H1 (cell line): ENCODE data around the gene CD44. TPM values are rescaled to one million over a fixed set of nuclear protein-coding genes. Genes with fewer than 3 reads are reported as not detected.

Experiments used
- CTCF ChIA-PET: fragments of 300-600 bp; sonication (Branson Sonifier 250); formaldehyde crosslinking; loops from one replicate; lab custom pipeline; 2021; ENCODE audit not compliant: partially characterized antibody; lab: Charles Lee
- POLR2A ChIA-PET: fragments of 300-600 bp; sonication (Branson Sonifier 250); formaldehyde crosslinking; loops from one replicate; lab custom pipeline; 2021; ENCODE audit warnings: inconsistent platforms; ENCODE audit not compliant: partially characterized antibody; lab: Charles Lee
- DNase-seq, 2 experiments: peaks; one replicate each; pipeline versions ENCODE4 v3.0.0 to v3.0.0-alpha.2; 2010 to 2022; ENCODE audit warnings: low spot score in 2 of 2, low read depth in 1 of 2, mixed read lengths in 1 of 2
- FAIRE-seq: peaks from 2 replicates; lab custom pipeline; 2011; peaks lifted over from hg19 to GRCh38; lab: Jason Lieb, UNC
- H2AFZ ChIP-seq: 2 replicates; pipeline ENCODE4 v1.8.1; 2012; ENCODE audit warnings: low read length, inconsistent platforms
- H2AK5ac ChIP-seq: 2 replicates; pipeline ENCODE4 v1.6.1; 2013; ENCODE audit warnings: low read depth, low read length
- H2BK120ac ChIP-seq: replicated peaks from 2 replicates; pipeline ENCODE3; 2013; ENCODE audit warnings: low read depth, low read length, inconsistent platforms
- H2BK12ac ChIP-seq: 2 replicates; pipeline ENCODE4 v1.6.1; 2013; ENCODE audit warnings: low read depth, low read length
- H2BK15ac ChIP-seq: 2 replicates; pipeline ENCODE4 v1.6.1; 2013; ENCODE audit warnings: low read length
- H2BK20ac ChIP-seq: 2 replicates; pipeline ENCODE4 v1.6.1; 2013; ENCODE audit warnings: low read length
- H2BK5ac ChIP-seq: 2 replicates; pipeline ENCODE4 v1.6.1; 2013; ENCODE audit warnings: low read depth, low read length
- H3K14ac ChIP-seq: 2 replicates; pipeline ENCODE4 v1.6.1; 2013; ENCODE audit warnings: inconsistent platforms; ENCODE audit not compliant: insufficient read length
- H3K18ac ChIP-seq: 2 replicates; pipeline ENCODE4 v1.6.1; 2013; ENCODE audit warnings: low read length; ENCODE audit errors: extremely low read depth
- H3K23ac ChIP-seq: 2 replicates; pipeline ENCODE4 v1.6.1; 2013; ENCODE audit warnings: inconsistent platforms; ENCODE audit not compliant: insufficient read length
- H3K23me2 ChIP-seq: 2 replicates; pipeline ENCODE4 v1.6.1; 2013; ENCODE audit warnings: low read depth, low read length
- H3K27ac ChIP-seq: 2 replicates; pipeline ENCODE4 v1.6.1; 2011; ENCODE audit warnings: low read depth, low read length, inconsistent platforms
- H3K27me3 ChIP-seq, 4 experiments: replicated peaks in 1 of 4; 1 replicate in 1 of 4; 2 replicates in 3 of 4; pipeline versions ENCODE4 v1.6.1 to v1.8.1; 2011 to 2013; ENCODE audit warnings: low read length in 3 of 4, mild to moderate bottlenecking in 3 of 4, inconsistent platforms in 2 of 4, mixed read lengths in 2 of 4, moderate library complexity in 1 of 4; ENCODE audit not compliant: control insufficient read depth in 3 of 4, insufficient read depth in 3 of 4; ENCODE audit errors: extremely low read depth in 1 of 4
- H3K36me3 ChIP-seq, 4 experiments: 2 replicates each; pipeline versions ENCODE4 v1.6.1 to v1.8.1; 2011 to 2013; ENCODE audit warnings: mild to moderate bottlenecking in 4 of 4, low read length in 3 of 4, moderate library complexity in 2 of 4, control low read depth in 1 of 4, inconsistent platforms in 1 of 4; ENCODE audit not compliant: insufficient read depth in 4 of 4, control insufficient read depth in 2 of 4
- H3K4ac ChIP-seq: replicated peaks from 2 replicates; pipeline ENCODE3; 2013; ENCODE audit warnings: low read length, low read depth, mixed read lengths, inconsistent platforms; ENCODE audit not compliant: insufficient read length
- H3K4me1 ChIP-seq, 4 experiments: replicated peaks in 1 of 4; 1 replicate in 1 of 4; 2 replicates in 3 of 4; pipeline versions ENCODE4 v1.6.1 to v1.8.1; 2011 to 2013; ENCODE audit warnings: low read length in 3 of 4, inconsistent platforms in 2 of 4, mixed read lengths in 1 of 4; ENCODE audit not compliant: insufficient read depth in 4 of 4, control insufficient read depth in 3 of 4
- H3K4me2 ChIP-seq, 2 experiments: 2 replicates each; pipeline versions ENCODE4 v1.6.1 to v1.8.1; 2011 to 2013; ENCODE audit warnings: low read depth in 2 of 2, low read length in 2 of 2, control low read depth in 1 of 2, inconsistent platforms in 1 of 2, mild to moderate bottlenecking in 1 of 2; ENCODE audit not compliant: insufficient read depth in 1 of 2
- H3K4me3 ChIP-seq, 4 experiments: fragments of 200-600, 300-600 bp in 1 of 4; sonication (generic), shearing (Covaris generic), sonication (Bioruptor Twin) in 1 of 4; 2 replicates each; pipeline versions ENCODE4 v1.5.1 to v1.8.1; 2011 to 2016; ENCODE audit warnings: low read length in 4 of 4, low read depth in 3 of 4, control low read depth in 2 of 4, inconsistent platforms in 2 of 4, mild to moderate bottlenecking in 2 of 4, mixed read lengths in 1 of 4, moderate library complexity in 1 of 4; ENCODE audit not compliant: insufficient read depth in 2 of 4; ENCODE audit errors: extremely low read depth in 1 of 4
- H3K56ac ChIP-seq: replicated peaks from 2 replicates; pipeline ENCODE3; 2013; ENCODE audit warnings: low read depth, mild to moderate bottlenecking, mixed read lengths, low read length, inconsistent platforms; ENCODE audit not compliant: insufficient read length
- H3K79me1 ChIP-seq: 2 replicates; pipeline ENCODE4 v1.6.1; 2013; ENCODE audit warnings: low read depth, low read length, control low read depth
- H3K79me2 ChIP-seq, 2 experiments: 2 replicates each; pipeline versions ENCODE4 v1.6.1 to v1.8.1; 2012 to 2013; ENCODE audit warnings: low read length in 2 of 2, mild to moderate bottlenecking in 2 of 2, inconsistent platforms in 1 of 2; ENCODE audit not compliant: insufficient read depth in 2 of 2, control insufficient read depth in 1 of 2
- H3K9ac ChIP-seq, 4 experiments: replicated peaks in 1 of 4; 1 replicate in 1 of 4; 2 replicates in 3 of 4; pipeline versions ENCODE4 v1.6.1 to v1.8.1; 2011 to 2013; ENCODE audit warnings: low read depth in 3 of 4, low read length in 3 of 4, control low read depth in 2 of 4, mild to moderate bottlenecking in 2 of 4, moderate library complexity in 2 of 4, inconsistent platforms in 1 of 4; ENCODE audit errors: extremely low read depth in 1 of 4
- H3K9me3 ChIP-seq, 2 experiments: 2 replicates each; pipeline versions ENCODE4 v1.6.1 to v1.8.1; 2012 to 2013; ENCODE audit warnings: mild to moderate bottlenecking in 2 of 2, moderate library complexity in 2 of 2, control low read depth in 1 of 2, inconsistent platforms in 1 of 2, low read depth in 1 of 2, low read length in 1 of 2, mixed read lengths in 1 of 2; ENCODE audit not compliant: insufficient read depth in 2 of 2
- H4K20me1 ChIP-seq, 2 experiments: replicated peaks in 1 of 2; 2 replicates each; pipeline versions ENCODE3 to v1.8.1; 2011 to 2013; ENCODE audit warnings: inconsistent platforms in 2 of 2, low read length in 2 of 2, mild to moderate bottlenecking in 1 of 2; ENCODE audit not compliant: insufficient read depth in 2 of 2, control insufficient read depth in 1 of 2
- H4K5ac ChIP-seq: 2 replicates; pipeline ENCODE4 v1.6.1; 2013; ENCODE audit warnings: low read length, low read depth, mixed read lengths, inconsistent platforms; ENCODE audit not compliant: insufficient read length
- H4K8ac ChIP-seq: 2 replicates; pipeline ENCODE4 v1.8.0; 2013; ENCODE audit warnings: mild to moderate bottlenecking, moderate library complexity, low read length, inconsistent platforms; ENCODE audit not compliant: insufficient read depth; ENCODE audit errors: extremely low read depth
- H4K91ac ChIP-seq: replicated peaks from 2 replicates; pipeline ENCODE3; 2013; ENCODE audit warnings: low read length, mixed read lengths, inconsistent platforms; ENCODE audit not compliant: insufficient read length
- ASH2L ChIP-seq: fragments of 200-600, 300-600 bp; sonication (generic); IDR thresholded peaks from one replicate; pipeline ENCODE4 v1.7.1; 2017; ENCODE audit warnings: low read length
- ATF2 ChIP-seq: IDR thresholded peaks from 2 replicates; pipeline ENCODE4 v1.6.1; 2012; ENCODE audit warnings: low read length, inconsistent platforms
- BCL11A ChIP-seq, 2 experiments: IDR thresholded peaks; one replicate each; pipeline ENCODE4 v1.6.1; 2011; ENCODE audit warnings: low read depth in 2 of 2, low read length in 2 of 2, mild to moderate bottlenecking in 2 of 2
- BRCA1 ChIP-seq: IDR thresholded peaks from 2 replicates; pipeline ENCODE4 v1.6.1; 2012; ENCODE audit warnings: low read depth, low read length, improper control_type of control experiment
- CREB1 ChIP-seq: IDR thresholded peaks from 2 replicates; pipeline ENCODE4 v1.6.1; 2012; ENCODE audit warnings: inconsistent platforms
- HDAC2 ChIP-seq, 2 experiments: fragments of 300-600 bp in 1 of 2; sonication (generic) in 1 of 2; IDR thresholded peaks; 2 replicates each; pipeline ENCODE4 v1.6.1; 2011 to 2012; ENCODE audit warnings: low read depth in 2 of 2, low read length in 2 of 2, mild to moderate bottlenecking in 2 of 2, moderate library complexity in 2 of 2, borderline replicate concordance in 1 of 2, inconsistent platforms in 1 of 2
- SIX5 ChIP-seq: IDR thresholded peaks from 2 replicates; pipeline ENCODE4 v1.6.1; 2011; ENCODE audit warnings: mild to moderate bottlenecking, low read depth, low read length
- SP2 ChIP-seq: IDR thresholded peaks from 2 replicates; pipeline ENCODE4 v1.6.1; 2012; ENCODE audit warnings: mild to moderate bottlenecking, low read length, inconsistent platforms
- TCF12 ChIP-seq: IDR thresholded peaks from 2 replicates; pipeline ENCODE4 v1.6.1; 2011; ENCODE audit warnings: low read depth, mild to moderate bottlenecking, low read length
- WGBS, 2 experiments: shearing (Covaris generic) in 1 of 2; methylation state at CpG; one replicate each; pipeline versions ENCODE4 v1.1.6 to v1.1.7; 2013 to 2015; ENCODE audit warnings: low lambda C conversion rate in 2 of 2, mixed read lengths in 2 of 2, inconsistent platforms in 1 of 2, low coverage in 1 of 2, missing lambda C conversion rate in 1 of 2; ENCODE audit not compliant: insufficient replicate concordance in 2 of 2, insufficient coverage in 1 of 2, insufficient read length in 1 of 2; ENCODE audit errors: extremely low coverage in 1 of 2, missing lambda C conversion rate in 1 of 2; 5-methylcytosine and 5-hydroxymethylcytosine counted together
- polyA plus RNA-seq, 7 experiments: library from polyadenylated mRNA; depleted of rRNA in 3 of 7; stranded (reverse) in 5 of 7; unstranded in 2 of 7; fragments of >200 nt in 5 of 7; fragments of 200-250 nt in 2 of 7; gene quantifications; 1 replicate in 5 of 7; 2 replicates in 1 of 7; 4 replicates in 1 of 7; pipeline versions ENCODE4 v1.2.1 to v1.2.3, GENCODE V29; 2011 to 2013; ENCODE audit warnings: missing spikeins in 2 of 7, mixed read lengths in 2 of 7
- total RNA-seq: library from RNA; stranded (reverse); fragmentation: NEBNext Ultra II Directional; extraction: Animal tissue kit (Norgen Biotek cat#: 25700); gene quantifications from 2 replicates; pipeline ENCODE4 v1.2.1, GENCODE V29; 2021

Gene CD44
- total and polyA plus RNA-seq, 2 of the 8 experiments (the other 6 are each of a cell fraction or from before 2014, with no cell fraction given): 11.8 to 13.7 TPM

- Histone ChIP-seq H2BK5ac (no peak overlapping the region), H3K23me2 (no peaks in the 10 kb centered on the region), H3K4me2 (no peak overlapping the region), H4K20me1 (no peaks in the 10 kb centered on the region), H3K27me3 (no peaks in the 10 kb centered on the region; a peak in 2 of 7 replicates), H3K36me3 (no peaks in the 10 kb centered on the region), H3K23ac (no peak overlapping the region), H4K5ac (no peak overlapping the region), H2BK20ac (no peak overlapping the region), H3K14ac (no peak overlapping the region), H3K4ac (no peak overlapping the region), H3K56ac (no peak overlapping the region), H2AK5ac (no peak overlapping the region), H3K9me3 (no peaks in the 10 kb centered on the region), H3K79me2 (no peaks in the 10 kb centered on the region), H3K27ac (no peak overlapping the region), H3K79me1 (no peaks in the 10 kb centered on the region), H2BK120ac (no peak overlapping the region), H2BK12ac (no peak overlapping the region), H4K8ac (no peak overlapping the region), H4K91ac (no peak overlapping the region), H3K4me1 (peaks cover 0 to 2% (median 2%) of the 10 kb centered on the region in 4 experiments; a peak in 4 of 7 replicates), H3K9ac (no peak overlapping the region), H3K18ac (no peak overlapping the region), H2AFZ (no peak overlapping the region), H3K4me3 (no peak overlapping the region), H2BK15ac (no peak overlapping the region)
- TF ChIP-seq HDAC2 (IDR thresholded peaks at IDR 0.05; ENCODE audit: borderline replicate concordance in 1 of 2, low read depth in 2 of 2, low read length in 2 of 2): no peak
- TF ChIP-seq BRCA1: no peak
- TF ChIP-seq CREB1: no peak
- TF ChIP-seq SIX5: no peak
- TF ChIP-seq BCL11A (IDR thresholded peaks at IDR 0.05; ENCODE audit: low read depth in 2 of 2, low read length in 2 of 2): no peak
- no peak for TF ChIP-seq ATF2
- TF ChIP-seq TCF12: no peak
- no peak for TF ChIP-seq SP2
- TF ChIP-seq ASH2L: no peak
- POLR2A ChIA-PET: no interaction called here
- CTCF ChIA-PET: interaction anchor here (0.7 to 2.0 kb wide), 8 partner anchors 9 to 312 kb away, joined by 3 to 9 read pairs (median 4); no protein-coding TSS in a partner anchor
- WGBS, 2 experiments: 95% methylated on average over 1 of the region's 1 CpG; no CpG with 5 or more reads in 1 of the 2 experiments
- FAIRE-seq: no peak
- DNase-seq: no peak
Observed at GRCh38 chr11:35238882-35239281, 99.9 kb downstream of the CD44 start.
